ENCODE results near the gene DOCK1.

The DOCK1 gene

DNA sequence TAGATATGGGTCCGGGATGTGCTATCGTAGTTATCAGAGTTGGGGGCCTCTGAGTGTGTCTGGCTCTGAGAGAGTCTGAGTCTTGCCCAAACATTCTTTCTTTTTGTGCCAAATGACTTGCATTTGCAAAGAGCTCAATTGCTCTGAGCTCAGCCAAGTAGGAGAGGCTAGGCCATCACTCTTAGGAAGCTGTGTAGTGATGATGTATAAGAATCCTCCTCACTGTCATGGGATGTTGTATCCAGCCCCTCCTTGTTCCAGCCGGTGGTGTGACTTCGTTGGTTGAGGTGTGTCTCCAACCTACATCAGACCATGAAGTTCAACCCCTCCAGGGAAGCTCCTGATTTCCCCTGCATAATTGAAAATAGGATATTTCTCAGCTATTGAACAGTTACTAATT is 546.4 kb downstream of the DOCK1 start:
- DNase-seq, result no peak

GRCh38 chr10:127452568-127452967 is 547.3 kb downstream of the DOCK1 start:
- no peak for DNase-seq

DNA sequence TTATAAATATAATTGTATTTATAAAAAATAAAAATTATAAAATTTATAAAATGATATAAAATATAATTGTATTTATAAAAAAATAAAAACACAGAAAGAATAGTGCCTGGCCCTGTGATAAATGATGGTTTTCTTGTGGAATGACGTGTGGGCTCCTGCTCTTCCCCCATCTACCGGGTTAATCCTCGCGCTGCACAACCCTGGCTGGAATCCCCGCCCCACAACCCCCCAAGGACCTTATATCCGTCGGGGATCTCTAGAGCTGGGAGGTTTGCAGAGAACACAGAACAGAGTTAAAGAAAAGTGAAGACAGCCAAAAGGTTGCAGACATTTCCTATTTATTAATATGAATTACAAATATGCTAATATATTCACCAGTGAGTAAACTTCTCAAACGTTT is 548.5 kb downstream of the DOCK1 start:
- DNase-seq, result no peak

GRCh38 chr10:127456122-127456521 is 550.9 kb downstream of the DOCK1 start:
- DNase-seq, result no peak

DNA sequence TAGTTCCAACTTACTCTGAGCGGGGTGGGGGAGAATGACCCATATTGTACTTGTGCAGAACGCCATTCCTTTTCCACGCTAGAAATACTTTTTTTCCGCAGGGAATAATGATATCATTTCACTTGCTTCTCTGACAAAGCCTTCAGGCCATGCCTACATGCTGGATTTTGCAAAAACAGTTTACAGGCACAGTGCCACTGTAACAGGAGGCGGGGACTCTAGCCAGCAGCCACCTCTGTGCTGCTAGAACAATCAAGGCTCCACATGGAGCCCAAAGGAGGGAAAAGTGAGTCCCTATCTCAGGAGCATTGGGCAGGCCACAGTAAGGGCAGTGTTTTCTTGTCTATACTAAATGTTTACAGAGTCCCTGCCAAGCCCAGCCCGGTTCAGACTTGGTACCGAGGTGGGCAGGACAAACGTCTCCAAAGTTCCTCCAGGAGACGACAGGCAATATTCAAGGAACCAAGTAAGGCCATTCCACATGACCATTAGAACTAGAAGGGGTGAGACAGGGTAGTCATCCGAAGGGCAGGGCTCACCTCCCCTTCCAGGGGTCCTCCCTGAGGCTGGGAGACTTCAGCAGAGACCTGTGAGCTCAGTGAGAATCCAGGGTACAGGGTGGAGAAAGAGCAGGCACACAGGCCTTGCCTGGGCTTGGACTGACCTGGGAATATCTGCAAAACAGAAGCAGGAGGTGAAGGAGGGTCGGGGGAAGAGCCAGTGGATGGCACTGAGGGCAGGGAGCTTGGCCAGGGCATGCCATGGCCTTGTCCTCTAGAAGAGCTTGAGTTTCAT is 553.0 kb downstream of the DOCK1 start:
- DNase-seq, result no peak

DNA sequence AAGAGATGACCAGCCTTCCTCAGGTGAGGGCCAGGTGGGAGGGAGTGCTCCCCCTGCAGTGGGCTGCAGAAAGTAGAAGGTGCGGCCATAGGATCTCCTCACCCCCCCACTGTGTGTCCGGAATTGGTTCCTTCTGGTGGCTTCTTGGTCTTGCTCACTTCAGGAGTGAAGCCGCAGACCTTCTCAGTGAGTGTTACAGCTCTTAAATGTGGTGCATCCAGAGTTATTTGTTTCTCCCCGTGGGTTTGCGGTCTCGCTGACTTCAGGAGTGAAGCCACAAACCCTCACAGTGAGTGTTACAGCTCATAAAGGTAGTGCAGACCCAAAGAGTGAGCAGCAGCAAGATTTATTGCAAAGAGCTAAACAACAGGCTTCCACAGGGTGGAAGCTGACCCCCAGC is 553.6 kb downstream of the DOCK1 start:
- DNase-seq, result no peak

- DNase-seq, result no peak
Observed at GRCh38 chr10:127459918-127460317, 554.7 kb downstream of the DOCK1 start.

GRCh38 chr10:127462643-127463295 is 557.5 kb downstream of the DOCK1 start:
- no peak for DNase-seq

GRCh38 chr10:127463548-127463947 is 558.3 kb downstream of the DOCK1 start:
- DNase-seq, result no peak

DNA sequence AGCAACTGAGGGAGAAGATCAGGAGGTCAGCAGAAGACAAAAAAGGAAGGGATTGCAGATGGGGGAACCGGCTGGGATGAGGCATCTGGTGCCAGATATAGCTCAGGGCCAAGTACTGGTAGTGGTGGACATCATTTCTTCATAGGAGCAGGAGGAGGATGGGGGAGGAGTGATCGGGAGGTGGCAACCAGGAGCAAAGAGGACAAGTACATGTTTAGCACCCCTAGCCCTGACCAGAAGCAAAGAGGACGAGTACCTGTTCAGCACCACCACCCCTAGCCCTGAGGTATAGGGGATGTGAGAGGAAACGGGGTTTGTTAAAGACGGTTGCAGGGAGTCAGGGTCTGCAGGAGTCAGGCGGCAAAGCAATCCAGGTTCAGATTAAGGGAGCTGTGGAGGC is 559.3 kb downstream of the DOCK1 start:
- DNase-seq, result no peak

- no peak for DNase-seq
Observed at GRCh38 chr10:127467811-127468210, 562.6 kb downstream of the DOCK1 start.

DNA sequence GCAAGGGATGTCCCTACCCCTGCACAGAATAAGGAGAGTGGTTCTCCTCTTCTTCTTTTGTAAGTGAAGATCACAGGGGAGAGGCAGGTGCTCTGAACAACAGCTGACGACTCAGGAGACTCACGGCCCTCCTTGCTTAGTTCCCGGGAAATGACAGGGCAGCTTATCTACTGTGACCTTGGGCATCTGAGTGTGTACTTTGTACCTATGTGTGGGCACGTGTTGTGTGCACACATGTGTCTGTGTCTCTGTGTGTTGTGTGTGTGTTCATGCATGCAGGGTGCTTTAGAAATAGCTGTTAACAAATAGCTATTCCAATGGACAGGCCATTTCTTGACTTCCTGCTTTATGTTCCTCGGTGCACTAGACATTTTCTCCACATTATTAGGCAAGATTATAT is 563.4 kb downstream of the DOCK1 start:
- DNase-seq, result no peak

GRCh38 chr10:127470911-127471310 is 565.7 kb downstream of the DOCK1 start:
- DNase-seq, result no peak

GRCh38 chr10:127472976-127473375 is 567.7 kb downstream of the DOCK1 start:
- no peak for DNase-seq

DNA sequence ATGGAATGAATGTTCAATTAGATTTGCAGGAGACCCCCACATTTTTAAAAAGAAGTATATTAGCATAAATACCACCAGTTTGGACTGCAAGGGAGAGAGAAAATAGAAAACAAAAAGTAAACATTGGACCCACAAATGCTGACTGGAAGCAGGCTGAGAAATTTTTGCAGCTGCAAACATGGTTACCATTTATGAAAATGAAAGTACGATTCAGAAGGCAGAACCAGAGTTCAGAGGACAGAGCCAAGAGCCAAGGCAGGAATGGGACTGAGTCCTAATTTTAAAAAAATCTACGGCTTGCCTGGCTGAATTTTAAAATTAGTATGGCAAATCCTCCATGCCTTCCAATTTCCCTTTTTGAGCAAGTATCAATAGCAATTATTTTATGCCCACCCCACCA is 569.3 kb downstream of the DOCK1 start:
- no peak for DNase-seq

GRCh38 chr10:127485153-127485857 is 580.1 kb downstream of the DOCK1 start:
- no peak for DNase-seq

DNA sequence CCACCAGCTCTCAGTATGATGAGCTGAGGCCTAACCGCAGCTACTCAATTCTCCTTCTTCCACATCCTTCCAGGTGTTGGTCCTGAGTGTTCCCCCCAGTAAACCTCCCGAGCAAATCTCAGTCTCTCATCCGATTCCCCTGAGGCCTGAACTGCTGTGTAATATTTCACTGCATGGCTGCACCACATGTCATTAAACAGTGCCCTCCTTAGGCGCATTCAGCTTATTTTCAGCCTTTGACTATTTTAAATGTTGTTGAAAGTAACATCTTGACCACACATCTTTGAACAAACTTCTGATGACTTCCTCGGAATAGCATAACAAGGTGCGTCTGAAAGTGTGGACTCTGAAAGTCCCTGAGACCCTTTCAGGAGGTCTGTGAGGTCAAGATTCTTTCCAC is 581.1 kb downstream of the DOCK1 start:
- no peak for DNase-seq

DNA sequence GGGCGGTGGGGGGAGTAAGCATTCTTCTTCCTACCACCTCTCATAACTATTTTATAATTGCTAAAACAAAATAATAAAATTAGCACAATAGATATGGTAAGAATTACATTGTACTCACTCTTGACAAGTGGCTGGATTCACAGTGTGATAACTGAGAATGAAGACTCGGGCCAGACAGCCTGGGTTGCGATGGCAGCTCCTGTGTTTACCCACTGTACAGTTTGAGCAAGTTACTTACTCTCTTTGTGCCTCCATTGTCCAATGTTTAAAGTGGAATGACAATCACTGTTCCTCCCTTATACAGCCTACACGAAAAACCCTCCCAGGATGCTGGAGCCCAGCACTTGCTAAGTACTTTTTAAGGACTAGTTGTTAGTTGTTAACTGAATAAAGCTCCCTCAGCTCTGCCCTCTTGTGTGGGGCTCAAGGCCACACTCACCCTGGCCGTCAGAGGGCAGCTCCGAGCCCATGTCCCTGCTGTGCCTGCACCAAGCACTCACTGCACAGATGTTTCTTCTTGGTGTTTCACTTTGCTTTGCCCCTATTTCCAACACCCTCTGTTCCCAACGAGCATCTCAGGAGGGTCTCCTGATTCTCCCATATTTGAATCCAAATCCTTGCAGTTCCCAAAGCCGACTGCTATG is 587.5 kb downstream of the DOCK1 start:
- DNase-seq, result no peak

DNA sequence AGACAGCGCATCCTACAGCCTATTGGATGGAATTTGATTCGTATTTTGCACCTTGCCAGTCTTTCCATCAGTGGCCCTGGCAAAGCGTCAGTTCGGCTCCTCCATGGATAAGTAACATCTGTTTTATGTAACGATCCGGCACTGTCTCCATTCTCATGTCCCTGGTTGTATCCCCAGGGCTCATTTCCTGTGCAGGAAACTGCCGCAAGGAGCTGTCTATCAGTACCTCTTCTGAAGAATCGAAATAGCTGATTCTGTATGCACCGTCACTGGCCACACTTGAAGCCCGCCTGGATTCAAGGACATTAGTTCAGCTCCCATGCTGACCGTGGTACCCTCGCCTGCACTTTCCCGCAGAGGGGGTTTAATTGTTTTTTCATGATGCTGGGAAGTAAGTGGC is 590.8 kb downstream of the DOCK1 start:
- DNase-seq, result no peak

- no peak for DNase-seq
Observed at GRCh38 chr10:127497685-127498084, 592.5 kb downstream of the DOCK1 start.

GRCh38 chr10:127498087-127498486 is 592.9 kb downstream of the DOCK1 start:
- no peak for DNase-seq

- no peak for DNase-seq
Observed at GRCh38 chr10:127500127-127500526, 594.9 kb downstream of the DOCK1 start.
